ENCODE results near the gene GRM2.

DNA sequence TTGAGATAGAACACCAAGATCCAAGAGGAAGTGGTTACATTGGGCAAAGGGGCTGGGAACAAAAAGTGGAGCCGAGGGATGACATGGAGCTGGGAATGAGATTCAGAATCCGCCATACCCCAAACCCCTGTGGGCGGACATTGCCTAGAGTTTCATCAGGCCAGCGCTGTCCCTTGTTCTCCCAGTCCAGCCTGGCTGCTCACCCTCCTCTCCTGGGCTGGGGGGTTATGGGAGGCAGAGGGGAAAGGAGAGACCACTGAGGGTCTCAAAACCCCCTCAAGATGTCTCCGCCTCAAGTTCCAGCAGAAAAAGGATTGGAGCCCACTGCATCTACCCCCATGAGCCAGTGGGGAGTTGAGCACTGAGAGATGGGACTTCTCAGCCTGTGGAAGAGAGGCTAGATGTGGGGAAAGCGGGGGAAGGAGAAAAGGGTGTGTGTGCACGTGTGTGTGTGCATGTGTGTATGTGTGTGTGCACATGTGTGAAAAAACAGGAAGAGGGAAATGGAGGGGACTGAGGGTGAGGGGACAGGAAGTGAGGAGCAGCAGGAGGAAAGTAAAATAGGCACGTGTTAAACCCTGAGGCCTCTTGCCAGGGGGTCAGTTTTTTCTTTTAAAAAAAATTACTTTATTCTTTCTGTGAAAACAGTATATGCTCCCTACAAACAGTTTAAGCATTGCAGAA, 14.3 kb downstream of the GRM2 start:
- TF ChIP-seq POLR2A (IDR thresholded peaks at IDR 0.05) (no peak), CTCF (IDR thresholded peaks at IDR 0.05) (no peak)

Measured in adrenal gland (tissue), 5 donors.